HEK293 (cell line): ENCODE measurements around the gene F2R.

Source experiments
- CTCF ChIA-PET: fragments of 350-600 bp; formaldehyde crosslinking; extraction: SDS; loops from one replicate; lab custom pipeline; 2021; ENCODE audit warnings: antibody characterized with exemption; lab: Yijun Ruan, JAX
- POLR2A ChIA-PET: fragments of 300-600 bp; formaldehyde crosslinking; extraction: SDS; loops from one replicate; lab custom pipeline; 2020; ENCODE audit warnings: antibody characterized with exemption, inconsistent platforms; lab: Yijun Ruan, JAX
- H3K27ac ChIP-seq: fragments of 200-500 bp; sonication (Bioruptor generic); 2 replicates; pipeline ENCODE4 v1.5.1; 2014; ENCODE audit warnings: low read depth, low read length, control low read depth, inconsistent platforms; ENCODE audit errors: extremely low read depth
- H3K36me3 ChIP-seq, 2 experiments: fragments of 200-500 bp in 1 of 2; sonication (Bioruptor generic) in 1 of 2; 1 replicate in 1 of 2; 2 replicates in 1 of 2; pipeline ENCODE4 v1.5.1; 2014 to 2017; ENCODE audit warnings: inconsistent platforms in 2 of 2, low read length in 2 of 2; ENCODE audit not compliant: control insufficient read depth in 2 of 2, insufficient read depth in 1 of 2
- H3K4me1 ChIP-seq: fragments of 200-500 bp; sonication (Bioruptor generic); 2 replicates; pipeline ENCODE4 v1.5.1; 2014; ENCODE audit warnings: mild to moderate bottlenecking, low read length, inconsistent platforms; ENCODE audit not compliant: control insufficient read depth, insufficient read depth
- H3K4me3 ChIP-seq: 2 replicates; pipeline ENCODE4 v1.5.1; 2011; ENCODE audit warnings: low read depth, mild to moderate bottlenecking, control low read depth, low read length, moderate library complexity
- H3K9me3 ChIP-seq: fragments of 200-500 bp; sonication (Bioruptor generic); 2 replicates; pipeline ENCODE4 v1.5.1; 2014; ENCODE audit warnings: low read depth, low read length, inconsistent platforms; ENCODE audit not compliant: control insufficient read depth, insufficient read depth
- GFI1B ChIP-seq: fragments of 450-650 bp; formaldehyde crosslinking; IDR thresholded peaks from 2 replicates; pipeline ENCODE4 v1.5.1; 2016; ENCODE audit warnings: missing biosample characterization, missing genetic modification characterization
- INSM2 ChIP-seq: fragments of 450-650 bp; formaldehyde crosslinking; IDR thresholded peaks from 2 replicates; pipeline ENCODE4 v1.5.1; 2016; ENCODE audit warnings: missing biosample characterization, missing genetic modification characterization
- KLF17 ChIP-seq: fragments of 450-650 bp; formaldehyde crosslinking; IDR thresholded peaks from 2 replicates; pipeline ENCODE4 v1.5.1; 2016; ENCODE audit warnings: missing biosample characterization, missing genetic modification characterization
- PATZ1 ChIP-seq: fragments of 450-650 bp; formaldehyde crosslinking; IDR thresholded peaks from 2 replicates; pipeline ENCODE4 v1.5.1; 2016; ENCODE audit warnings: missing biosample characterization, missing genetic modification characterization
- PRDM2 ChIP-seq: fragments of 450-650 bp; formaldehyde crosslinking; IDR thresholded peaks from 2 replicates; pipeline ENCODE4 v1.5.1; 2016; ENCODE audit warnings: missing biosample characterization, missing genetic modification characterization, borderline replicate concordance
- SETDB1 ChIP-seq: IDR thresholded peaks from one replicate; pipeline ENCODE4 v1.6.1; 2017; ENCODE audit warnings: mild to moderate bottlenecking, low read length, moderate library complexity, mixed read lengths; ENCODE audit not compliant: insufficient read length
- TRIM28 ChIP-seq: IDR thresholded peaks from 2 replicates; pipeline ENCODE4 v1.6.1; 2011; ENCODE audit warnings: low read length, control low read depth, borderline replicate concordance
- ZBTB17 ChIP-seq: fragments of 450-650 bp; formaldehyde crosslinking; IDR thresholded peaks from 2 replicates; pipeline ENCODE4 v1.5.1; 2016; ENCODE audit warnings: missing biosample characterization, missing genetic modification characterization
- ZBTB48 ChIP-seq: fragments of 450-650 bp; formaldehyde crosslinking; IDR thresholded peaks from 2 replicates; pipeline ENCODE4 v1.5.1; 2016; ENCODE audit warnings: missing biosample characterization, missing genetic modification characterization
- ZNF140 ChIP-seq: fragments of 450-650 bp; formaldehyde crosslinking; IDR thresholded peaks from 2 replicates; pipeline ENCODE4 v1.5.1; 2016; ENCODE audit warnings: missing biosample characterization, missing genetic modification characterization
- ZNF175 ChIP-seq: fragments of 450-650 bp; formaldehyde crosslinking; IDR thresholded peaks from 2 replicates; pipeline ENCODE4 v1.5.1; 2016; ENCODE audit warnings: missing biosample characterization, missing genetic modification characterization
- ZNF335 ChIP-seq: fragments of 450-650 bp; formaldehyde crosslinking; conservative IDR thresholded peaks from 2 replicates; pipeline ENCODE4 v1.5.1; 2016; ENCODE audit warnings: missing biosample characterization, missing genetic modification characterization
- ZNF354C ChIP-seq: fragments of 450-650 bp; formaldehyde crosslinking; IDR thresholded peaks from 2 replicates; pipeline ENCODE4 v1.5.1; 2016; ENCODE audit warnings: missing biosample characterization, missing genetic modification characterization, low read depth, borderline replicate concordance
- ZNF366 ChIP-seq: fragments of 450-650 bp; formaldehyde crosslinking; conservative IDR thresholded peaks from 2 replicates; pipeline ENCODE4 v1.5.1; 2016; ENCODE audit warnings: missing biosample characterization, missing genetic modification characterization
- ZNF513 ChIP-seq: fragments of 450-650 bp; IDR thresholded peaks from 2 replicates; pipeline ENCODE4 v1.5.1; 2018; ENCODE audit warnings: missing biosample characterization, missing genetic modification characterization
- ZNF561 ChIP-seq: fragments of 450-650 bp; IDR thresholded peaks from 2 replicates; pipeline ENCODE4 v1.5.1; 2018; ENCODE audit warnings: missing biosample characterization, missing genetic modification characterization, borderline replicate concordance
- ZNF624 ChIP-seq: fragments of 450-650 bp; formaldehyde crosslinking; IDR thresholded peaks from 2 replicates; pipeline ENCODE4 v1.5.1; 2017; ENCODE audit warnings: missing biosample characterization, missing genetic modification characterization
- ZNF692 ChIP-seq: fragments of 450-650 bp; formaldehyde crosslinking; IDR thresholded peaks from 2 replicates; pipeline ENCODE4 v1.5.1; 2016; ENCODE audit warnings: missing biosample characterization, missing genetic modification characterization
- ZNF707 ChIP-seq: fragments of 450-650 bp; formaldehyde crosslinking; IDR thresholded peaks from 2 replicates; pipeline ENCODE4 v1.5.1; 2016; ENCODE audit warnings: missing biosample characterization, missing genetic modification characterization
- ZNF76 ChIP-seq: fragments of 450-650 bp; formaldehyde crosslinking; IDR thresholded peaks from 2 replicates; pipeline ENCODE4; 2016; ENCODE audit warnings: low read depth, missing biosample characterization, missing genetic modification characterization, borderline replicate concordance
- ZNF777 ChIP-seq: fragments of 450-650 bp; formaldehyde crosslinking; IDR thresholded peaks from 2 replicates; pipeline ENCODE4 v1.5.1; 2017; ENCODE audit warnings: missing biosample characterization, missing genetic modification characterization, borderline replicate concordance

Gene F2R

GRCh38 chr5:76674330-76675066 is 41.4 kb upstream of the F2R start:
- H3K36me3 ChIP-seq = no peaks in the 10 kb centered on the region
- TF ChIP-seq TRIM28 (no peak), ZNF777 (no peak), INSM2 (tag by site-specific recombination) (no peak), ZBTB17 (tag by site-specific recombination) (no peak), ZNF513 (tag by site-specific recombination) (no peak), ZBTB48 (tag by site-specific recombination) (no peak), ZNF561 (no peak), ZNF76 (no peak), GFI1B (no peak)
- TF ChIP-seq, all 188 proteins: peak for 0
- no peaks in the 10 kb centered on the region for H3K4me1 ChIP-seq
- no peak overlapping the region for H3K4me3 ChIP-seq
- ChIA-PET POLR2A (no interaction called here), CTCF (interaction anchor here (1.4 kb wide), 1 partner anchor 100 kb away, joined by 6 read pairs; no protein-coding TSS in a partner anchor)
- H3K27ac ChIP-seq = no peak overlapping the region
- H3K9me3 ChIP-seq = no peaks in the 10 kb centered on the region

- H3K4me1 ChIP-seq = no peaks in the 10 kb centered on the region
- ChIA-PET POLR2A (no interaction called here), CTCF (interaction anchor here (0.6 to 0.9 kb wide), 2 partner anchors 99 to 432 kb away, joined by 3 read pairs; no protein-coding TSS in a partner anchor)
- no peaks in the 10 kb centered on the region for H3K9me3 ChIP-seq
- H3K4me3 ChIP-seq = no peak overlapping the region
- H3K36me3 ChIP-seq = no peaks in the 10 kb centered on the region
- H3K27ac ChIP-seq = no peak overlapping the region
- TF ChIP-seq ZNF175 (tag by site-specific recombination) = no peak
- TF ChIP-seq ZNF692 = no peak
- no peak for TF ChIP-seq KLF17 (tag by site-specific recombination)
- TF ChIP-seq ZNF354C = no peak
- no peak for TF ChIP-seq PATZ1 (tag by site-specific recombination)
- TF ChIP-seq TRIM28 = no peak
- TF ChIP-seq ZNF335 = no peak
- TF ChIP-seq ZNF624 (tag by site-specific recombination) = no peak
- no peak for TF ChIP-seq ZNF140 (tag by site-specific recombination)
- TF ChIP-seq PRDM2 (tag by site-specific recombination) = no peak
- no peak for TF ChIP-seq ZNF366 (tag by site-specific recombination)
- no peak for TF ChIP-seq ZNF707 (tag by site-specific recombination)
- no peak for TF ChIP-seq SETDB1
- TF ChIP-seq ZBTB17 (tag by site-specific recombination) = no peak
These were observed 40.6 kb upstream of the F2R start for GRCh38 chr5:76675364-76675763.
